Measurements from ENCODE around the gene STT3A.

GRCh38 chr11:125579811-125580210 lies 12.8 kb upstream of the STT3A start:
- no peak for TF ChIP-seq CTCF (IDR thresholded peaks at IDR 0.05; ENCODE audit: low read depth, low read length, missing input control)
- TF ChIP-seq NR2F2 (IDR thresholded peaks at IDR 0.05) = no peak
- TF ChIP-seq JUND (IDR thresholded peaks at IDR 0.05) = no peak
- TF ChIP-seq HNF4A (conservative IDR thresholded peaks at IDR 0.05) = no peak
- TF ChIP-seq TAF1 (conservative IDR thresholded peaks at IDR 0.05) = no peak
- no peak for TF ChIP-seq SP1 (IDR thresholded peaks at IDR 0.05)
- no peak for TF ChIP-seq EGR1 (IDR thresholded peaks at IDR 0.05; ENCODE audit: low read depth in 2 of 2)
- no peak for TF ChIP-seq YY1 (IDR thresholded peaks at IDR 0.05)
- no peak for TF ChIP-seq REST (IDR thresholded peaks at IDR 0.05)
- no peak for TF ChIP-seq RXRA (IDR thresholded peaks at IDR 0.05)
- no peak for TF ChIP-seq GABPA (IDR thresholded peaks at IDR 0.05 in 1 of 2, conservative IDR thresholded peaks at IDR 0.05 in 1 of 2)
- no peak for TF ChIP-seq ZBTB33 (IDR thresholded peaks at IDR 0.05)
- no peak for TF ChIP-seq MAX (IDR thresholded peaks at IDR 0.05)
- no peak for TF ChIP-seq RAD21 (IDR thresholded peaks at IDR 0.05)

Data from liver (tissue), 3 donors.